A172 (cell line): ENCODE measurements around the gene TAS2R5. TPM values are rescaled to one million over a fixed set of nuclear protein-coding genes. Genes with fewer than 3 reads are reported as not detected.

Source experiments
- total RNA-seq: library from RNA; depleted of rRNA; stranded (reverse); fragments of >200 nt; shearing (Covaris generic); gene quantifications from 2 replicates; pipeline ENCODE4 v1.2.3, GENCODE V29; 2014; rRNA removed

The TAS2R5 gene
- total RNA-seq, 1 experiment from 2014 or later, result not detected

Other genes with a start within 250 kb of the TAS2R5 start
- gene AGK, start 238.8 kb upstream of the TAS2R5 start, total RNA-seq, result 29.2 and 30.4 TPM in 2 replicates
- gene DENND11, start 88.1 kb upstream of the TAS2R5 start, total RNA-seq, result 7.5 and 8.7 TPM in 2 replicates
- 0.05 TPM in 1 of 2 replicates, not detected in the other for gene WEE2, start 81.9 kb upstream of the TAS2R5 start, total RNA-seq
- 380 and 429 TPM in 2 replicates for gene SSBP1, start 51.9 kb upstream of the TAS2R5 start, total RNA-seq
- not detected in 2 replicates for gene TAS2R3, start 26.1 kb upstream of the TAS2R5 start, total RNA-seq
- 0.07 and 0.88 TPM in 2 replicates for gene TAS2R4, start 13.5 kb upstream of the TAS2R5 start, total RNA-seq
- not detected in 2 replicates for gene PRSS37, start 51.3 kb downstream of the TAS2R5 start, total RNA-seq
- not detected in 2 replicates for gene OR9A4, start 126.2 kb downstream of the TAS2R5 start, total RNA-seq
- not detected in 2 replicates for gene CLEC5A, start 156.8 kb downstream of the TAS2R5 start, total RNA-seq
- 0.29 TPM in 1 of 2 replicates, not detected in the other for gene TAS2R38, start 183.6 kb downstream of the TAS2R5 start, total RNA-seq
- gene MGAM, start 205.7 kb downstream of the TAS2R5 start, total RNA-seq, result not detected in 2 replicates